Neural progenitor cell (in vitro differentiated cells): ENCODE measurements around the gene LY6G6D. TPM values are rescaled to one million over a fixed set of nuclear protein-coding genes. Genes with fewer than 3 reads are reported as not detected.

ENCODE experiments used
- DNase-seq: peaks from one replicate; pipeline ENCODE4 v3.0.0-alpha.2; 2016; ENCODE audit warnings: low spot score
- H2AFZ ChIP-seq: fragments of 200-600 bp; sonication (generic); replicated peaks from 2 replicates; pipeline ENCODE4 v1.6.1; 2016; ENCODE audit warnings: antibody characterized with exemption
- H3F3A ChIP-seq: fragments of 200-600 bp; sonication (generic); 2 replicates; pipeline ENCODE4 v1.6.1; 2016; ENCODE audit warnings: antibody characterized with exemption, low read depth
- H3K27ac ChIP-seq: fragments of 200-600 bp; sonication (generic); 2 replicates; pipeline ENCODE4 v1.5.1; 2016; ENCODE audit warnings: mild to moderate bottlenecking
- H3K27me3 ChIP-seq: fragments of 200-600 bp; sonication (generic); 2 replicates; pipeline ENCODE4 v1.6.1; 2016; ENCODE audit warnings: mild to moderate bottlenecking, moderate library complexity
- H3K36me3 ChIP-seq: fragments of 200-600 bp; sonication (generic); 2 replicates; pipeline ENCODE4 v1.5.1; 2016
- H3K4me1 ChIP-seq: fragments of 200-600 bp; sonication (generic); 2 replicates; pipeline ENCODE4 v1.6.1; 2016; ENCODE audit warnings: mixed run types
- H3K4me2 ChIP-seq: fragments of 200-600 bp; sonication (generic); 2 replicates; pipeline ENCODE4 v1.6.1; 2016
- H3K4me3 ChIP-seq: fragments of 200-600 bp; sonication (generic); 2 replicates; pipeline ENCODE4 v1.5.1; 2016
- H3K79me2 ChIP-seq: fragments of 200-600 bp; sonication (generic); 2 replicates; pipeline ENCODE4 v1.6.1; 2016; ENCODE audit warnings: low read depth
- H3K9ac ChIP-seq: fragments of 200-600 bp; sonication (generic); 2 replicates; pipeline ENCODE4 v1.6.1; 2016
- H3K9me3 ChIP-seq: fragments of 200-600 bp; sonication (generic); 2 replicates; pipeline ENCODE4 v1.5.1; 2016; ENCODE audit warnings: low read depth
- H4K20me1 ChIP-seq: fragments of 200-600 bp; sonication (generic); 2 replicates; pipeline ENCODE4 v1.6.1; 2016; ENCODE audit warnings: low read depth
- H3K27ac Mint-ChIP-seq: 3 replicates; pipeline ENCODE4 v1.8.0; 2021; ENCODE audit warnings: mixed read lengths
- H3K27me3 Mint-ChIP-seq: 2 replicates; pipeline ENCODE4 v1.8.0; 2022; ENCODE audit warnings: low read depth, mild to moderate bottlenecking, inconsistent platforms, moderate library complexity, mixed read lengths; ENCODE audit not compliant: insufficient read depth
- H3K36me3 Mint-ChIP-seq: 3 replicates; pipeline ENCODE4 v1.8.0; 2021; ENCODE audit warnings: mixed read lengths
- H3K4me1 Mint-ChIP-seq: 3 replicates; pipeline ENCODE4 v1.8.0; 2021; ENCODE audit warnings: mixed read lengths
- H3K4me3 Mint-ChIP-seq: 3 replicates; pipeline ENCODE4 v1.8.0; 2021; ENCODE audit warnings: mild to moderate bottlenecking, moderate library complexity, mixed read lengths
- H3K9me3 Mint-ChIP-seq: 3 replicates; pipeline ENCODE4 v1.8.0; 2020; ENCODE audit warnings: mixed read lengths
- EZH2 ChIP-seq: fragments of 200-600 bp; sonication (generic); IDR thresholded peaks from 2 replicates; pipeline ENCODE4 v1.6.1; 2017; ENCODE audit warnings: antibody characterized with exemption, mild to moderate bottlenecking, moderate library complexity
- EZH2phosphoT487 ChIP-seq: fragments of 200-600 bp; sonication (generic); IDR thresholded peaks from 2 replicates; pipeline ENCODE4 v1.6.1; 2017; ENCODE audit warnings: antibody characterized with exemption
- total RNA-seq: library from RNA; depleted of rRNA; stranded (reverse); fragments of >200 nt; gene quantifications from 2 replicates; pipeline ENCODE4 v1.2.3, GENCODE V29; 2015; ENCODE audit warnings: low replicate concordance
- TF ChIP-seq, protein P1 (sequence below): fragments of 200-600 bp; sonication (generic); IDR thresholded peaks from 2 replicates; pipeline ENCODE4 v1.5.1; 2017; ENCODE audit warnings: antibody characterized with exemption, mild to moderate bottlenecking

LY6G6D gene
- total RNA-seq, 1 donor from 2014 or later: 0.90 TPM

- H3K27ac Mint-ChIP-seq: no peak overlapping the region
- DNase-seq: no peak
- no peak overlapping the region for H3K4me3 ChIP-seq
Observed at GRCh38 chr6:31718265-31718664, 3.1 kb downstream of the LY6G6D start.

GRCh38 chr6:31719001-31719400, 3.9 kb downstream of the LY6G6D start:
- TF ChIP-seq, protein P1, sequence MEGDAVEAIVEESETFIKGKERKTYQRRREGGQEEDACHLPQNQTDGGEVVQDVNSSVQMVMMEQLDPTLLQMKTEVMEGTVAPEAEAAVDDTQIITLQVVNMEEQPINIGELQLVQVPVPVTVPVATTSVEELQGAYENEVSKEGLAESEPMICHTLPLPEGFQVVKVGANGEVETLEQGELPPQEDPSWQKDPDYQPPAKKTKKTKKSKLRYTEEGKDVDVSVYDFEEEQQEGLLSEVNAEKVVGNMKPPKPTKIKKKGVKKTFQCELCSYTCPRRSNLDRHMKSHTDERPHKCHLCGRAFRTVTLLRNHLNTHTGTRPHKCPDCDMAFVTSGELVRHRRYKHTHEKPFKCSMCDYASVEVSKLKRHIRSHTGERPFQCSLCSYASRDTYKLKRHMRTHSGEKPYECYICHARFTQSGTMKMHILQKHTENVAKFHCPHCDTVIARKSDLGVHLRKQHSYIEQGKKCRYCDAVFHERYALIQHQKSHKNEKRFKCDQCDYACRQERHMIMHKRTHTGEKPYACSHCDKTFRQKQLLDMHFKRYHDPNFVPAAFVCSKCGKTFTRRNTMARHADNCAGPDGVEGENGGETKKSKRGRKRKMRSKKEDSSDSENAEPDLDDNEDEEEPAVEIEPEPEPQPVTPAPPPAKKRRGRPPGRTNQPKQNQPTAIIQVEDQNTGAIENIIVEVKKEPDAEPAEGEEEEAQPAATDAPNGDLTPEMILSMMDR: no peak
- Histone ChIP-seq H3K36me3 (no peaks in the 10 kb centered on the region), H3K9me3 (no peaks in the 10 kb centered on the region), H3K9ac (no peak overlapping the region), H2AFZ (no peak overlapping the region), H3F3A (peaks cover 12% of the 10 kb centered on the region), H3K4me1 (peaks cover 14% of the 10 kb centered on the region), H4K20me1 (no peaks in the 10 kb centered on the region), H3K4me2 (no peak overlapping the region), H3K79me2 (no peaks in the 10 kb centered on the region), H3K4me3 (no peak overlapping the region), H3K27me3 (no peaks in the 10 kb centered on the region), H3K27ac (no peak overlapping the region)
- peaks cover under 1% of the 10 kb centered on the region for H3K36me3 Mint-ChIP-seq
- no peak overlapping the region for H3K27ac Mint-ChIP-seq
- H3K9me3 Mint-ChIP-seq: no peaks in the 10 kb centered on the region
- no peak overlapping the region for H3K4me3 Mint-ChIP-seq
- H3K4me1 Mint-ChIP-seq: peaks cover 19% of the 10 kb centered on the region
- DNase-seq: no peak
- peaks cover 12% of the 10 kb centered on the region for H3K27me3 Mint-ChIP-seq

More at GRCh38 chr6:31718265-31718664, 3.1 kb downstream of the LY6G6D start:
- peaks cover 11% of the 10 kb centered on the region for H3K27me3 Mint-ChIP-seq
- Histone ChIP-seq H2AFZ (no peak overlapping the region), H3K79me2 (no peaks in the 10 kb centered on the region), H3K27me3 (no peaks in the 10 kb centered on the region), H3K27ac (no peak overlapping the region), H3K9ac (no peak overlapping the region), H3K4me1 (peaks cover 21% of the 10 kb centered on the region), H3K4me2 (no peak overlapping the region), H3F3A (peaks cover 19% of the 10 kb centered on the region), H3K9me3 (no peaks in the 10 kb centered on the region), H4K20me1 (no peaks in the 10 kb centered on the region), H3K36me3 (no peaks in the 10 kb centered on the region)
- H3K4me1 Mint-ChIP-seq: peaks cover 26% of the 10 kb centered on the region
- H3K9me3 Mint-ChIP-seq: no peaks in the 10 kb centered on the region
- H3K36me3 Mint-ChIP-seq: no peaks in the 10 kb centered on the region
- no peak for TF ChIP-seq EZH2phosphoT487
- TF ChIP-seq, protein P1: no peak
- no peak for TF ChIP-seq EZH2
- H3K4me3 Mint-ChIP-seq: peak overlapping the region; percentile 12

- no peak overlapping the region for H3K9ac ChIP-seq
- H3K4me3 Mint-ChIP-seq: no peak overlapping the region
- no peak for DNase-seq
- H3K27ac Mint-ChIP-seq: no peak overlapping the region
- no peak overlapping the region for H2AFZ ChIP-seq
- H4K20me1 ChIP-seq: no peaks in the 10 kb centered on the region
- H3K4me1 Mint-ChIP-seq: peaks cover 15% of the 10 kb centered on the region
- H3K4me3 ChIP-seq: no peak overlapping the region
- no peaks in the 10 kb centered on the region for H3K36me3 ChIP-seq
- H3K79me2 ChIP-seq: no peaks in the 10 kb centered on the region
- no peaks in the 10 kb centered on the region for H3K9me3 ChIP-seq
- H3K27me3 ChIP-seq: no peaks in the 10 kb centered on the region
- no peak for TF ChIP-seq EZH2
- no peak for TF ChIP-seq EZH2phosphoT487
- TF ChIP-seq, protein P1: no peak
- no peaks in the 10 kb centered on the region for H3K9me3 Mint-ChIP-seq
- peaks cover 2% of the 10 kb centered on the region for H3K4me1 ChIP-seq
- no peak overlapping the region for H3K4me2 ChIP-seq
- peaks cover 10% of the 10 kb centered on the region for H3F3A ChIP-seq
- peaks cover 5% of the 10 kb centered on the region for H3K36me3 Mint-ChIP-seq
- H3K27ac ChIP-seq: no peak overlapping the region
- H3K27me3 Mint-ChIP-seq: peaks cover 9% of the 10 kb centered on the region
Observed at GRCh38 chr6:31720196-31720770, 5.1 kb downstream of the LY6G6D start.
